Smooth muscle cell (in vitro differentiated cells): ENCODE results near the gene FXYD3. TPM values are rescaled to one million over a fixed set of nuclear protein-coding genes. Genes with fewer than 3 reads are reported as not detected.

Experiments
- DNase-seq: peaks from one replicate; lab custom pipeline; 2025; ENCODE audit not compliant: unreplicated experiment; lab: John Stamatoyannopoulos, UW
- H2AFZ ChIP-seq: fragments of 200-600 bp; sonication (generic); 2 replicates; pipeline ENCODE4 v1.6.0; 2016; ENCODE audit warnings: antibody characterized with exemption, low read depth, mild to moderate bottlenecking
- H3F3A ChIP-seq: fragments of 200-600 bp; sonication (generic); 2 replicates; pipeline ENCODE4 v1.6.0; 2017; ENCODE audit warnings: antibody characterized with exemption, low read depth
- H3K27ac ChIP-seq: fragments of 200-600 bp; sonication (generic); 2 replicates; pipeline ENCODE4 v1.5.1; 2016; ENCODE audit warnings: low read depth, mild to moderate bottlenecking
- H3K27me3 ChIP-seq: fragments of 200-600 bp; sonication (generic); 2 replicates; pipeline ENCODE4 v1.6.1; 2016; ENCODE audit warnings: low read depth, mild to moderate bottlenecking
- H3K36me3 ChIP-seq: fragments of 200-600 bp; sonication (generic); 2 replicates; pipeline ENCODE4 v1.5.1; 2016; ENCODE audit warnings: low read depth
- H3K4me1 ChIP-seq: fragments of 200-600 bp; sonication (generic); 2 replicates; pipeline ENCODE4 v1.5.1; 2016; ENCODE audit warnings: low read depth
- H3K4me2 ChIP-seq: fragments of 200-600 bp; sonication (generic); 2 replicates; pipeline ENCODE4 v1.6.0; 2016; ENCODE audit warnings: mild to moderate bottlenecking
- H3K4me3 ChIP-seq: fragments of 200-600 bp; sonication (generic); 2 replicates; pipeline ENCODE4 v1.5.1; 2016; ENCODE audit warnings: mild to moderate bottlenecking
- H3K79me2 ChIP-seq: fragments of 200-600 bp; sonication (generic); 2 replicates; pipeline ENCODE4 v1.6.0; 2016; ENCODE audit warnings: low read depth, mild to moderate bottlenecking
- H3K9ac ChIP-seq: fragments of 200-600 bp; sonication (generic); 2 replicates; pipeline ENCODE4 v1.6.0; 2016; ENCODE audit warnings: low read depth
- H3K9me3 ChIP-seq: fragments of 200-600 bp; sonication (generic); replicated peaks from 2 replicates; pipeline ENCODE4 v1.5.1; 2016; ENCODE audit warnings: low read depth
- H4K20me1 ChIP-seq: fragments of 200-600 bp; sonication (generic); 2 replicates; pipeline ENCODE4 v1.6.0; 2016; ENCODE audit warnings: low read depth
- CTCF ChIP-seq: fragments of 200-600 bp; sonication (generic); IDR thresholded peaks from 2 replicates; pipeline ENCODE4 v1.5.1; 2017; ENCODE audit warnings: borderline replicate concordance, mild to moderate bottlenecking, antibody characterized with exemption; ENCODE audit not compliant: insufficient read depth, poor library complexity, severe bottlenecking
- WGBS: methylation state at CpG from one replicate; pipeline ENCODE4 v1.1.7; 2016; ENCODE audit warnings: low lambda C conversion rate; 5-methylcytosine and 5-hydroxymethylcytosine counted together
- polyA plus RNA-seq: library from polyadenylated mRNA; unstranded; fragments of >200 nt; fragmentation: Nextera tagmentation; extraction: Ambion mirVana; gene quantifications from 2 replicates; pipeline ENCODE4 v1.2.1, GENCODE V29; 2016
- total RNA-seq: library from RNA; depleted of rRNA; stranded (reverse); fragments of >200 nt; gene quantifications from 2 replicates; pipeline ENCODE4 v1.2.3, GENCODE V29; 2014

Gene FXYD3
- total and polyA plus RNA-seq, 2 experiments from 2014 or later, result 23.0 to 37.0 TPM

DNA sequence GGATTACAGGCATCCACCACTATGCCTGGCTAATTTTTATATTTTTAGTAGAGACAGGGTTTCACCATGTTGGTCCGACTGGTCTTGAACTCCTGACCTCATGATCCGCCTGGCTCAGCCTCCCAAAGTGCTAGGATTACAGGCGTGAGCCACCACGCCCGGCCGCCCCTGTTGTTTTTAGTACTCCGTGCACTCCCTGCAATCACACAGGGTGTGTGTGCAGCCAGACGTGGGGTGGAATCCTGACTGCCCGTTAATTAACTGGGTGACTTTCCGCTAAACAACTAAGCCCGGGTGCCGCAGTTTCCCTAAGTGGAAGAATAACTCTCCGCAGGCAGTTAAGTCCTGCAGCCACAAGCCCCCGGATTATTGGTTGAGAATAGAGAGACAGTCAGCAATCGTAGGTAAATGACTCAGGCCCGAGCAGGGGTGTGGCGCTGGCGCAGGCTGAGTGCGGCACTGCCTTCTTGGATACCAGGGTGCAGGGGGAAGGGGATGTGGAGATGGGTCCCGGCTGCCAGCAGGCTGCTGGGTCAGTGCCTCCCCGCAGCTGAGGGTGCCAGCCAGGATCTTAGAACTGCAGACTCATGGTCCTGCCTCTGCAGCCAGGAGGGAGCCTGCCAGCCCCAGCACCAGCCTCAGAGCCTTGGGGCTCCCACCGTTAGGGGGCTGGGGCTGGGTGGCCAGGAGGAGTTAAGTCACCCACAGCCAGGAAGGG lies 6.1 kb upstream of the FXYD3 start:
- Histone ChIP-seq H3K36me3 (no peaks in the 10 kb centered on the region), H3K27me3 (no peaks in the 10 kb centered on the region), H3K79me2 (no peaks in the 10 kb centered on the region), H4K20me1 (no peaks in the 10 kb centered on the region), H2AFZ (no peak overlapping the region), H3K4me2 (no peak overlapping the region), H3K27ac (no peak overlapping the region), H3K9me3 (no peaks in the 10 kb centered on the region), H3K4me3 (no peak overlapping the region), H3K9ac (no peak overlapping the region), H3F3A (no peaks in the 10 kb centered on the region), H3K4me1 (no peaks in the 10 kb centered on the region)
- 77% methylated on average over 22 of the region's 22 CpGs for WGBS
- no peak for TF ChIP-seq CTCF
- DNase-seq, result no peak

- no peak overlapping the region for H3K9ac ChIP-seq
- peaks cover 7% of the 10 kb centered on the region for H3K4me1 ChIP-seq
- WGBS, result 65% methylated on average over 9 of the region's 9 CpGs
- no peak for DNase-seq
- H3K9me3 ChIP-seq, result no peaks in the 10 kb centered on the region
- TF ChIP-seq CTCF, result no peak
- no peak overlapping the region for H3K4me3 ChIP-seq
- no peaks in the 10 kb centered on the region for H3K79me2 ChIP-seq
- H3K4me2 ChIP-seq, result no peak overlapping the region
- no peak overlapping the region for H2AFZ ChIP-seq
- no peak overlapping the region for H3K27ac ChIP-seq
- H4K20me1 ChIP-seq, result no peaks in the 10 kb centered on the region
- no peaks in the 10 kb centered on the region for H3F3A ChIP-seq
- no peaks in the 10 kb centered on the region for H3K27me3 ChIP-seq
- H3K36me3 ChIP-seq, result no peaks in the 10 kb centered on the region
Observed at GRCh38 chr19:35110974-35111373, 4.6 kb upstream of the FXYD3 start.

DNA sequence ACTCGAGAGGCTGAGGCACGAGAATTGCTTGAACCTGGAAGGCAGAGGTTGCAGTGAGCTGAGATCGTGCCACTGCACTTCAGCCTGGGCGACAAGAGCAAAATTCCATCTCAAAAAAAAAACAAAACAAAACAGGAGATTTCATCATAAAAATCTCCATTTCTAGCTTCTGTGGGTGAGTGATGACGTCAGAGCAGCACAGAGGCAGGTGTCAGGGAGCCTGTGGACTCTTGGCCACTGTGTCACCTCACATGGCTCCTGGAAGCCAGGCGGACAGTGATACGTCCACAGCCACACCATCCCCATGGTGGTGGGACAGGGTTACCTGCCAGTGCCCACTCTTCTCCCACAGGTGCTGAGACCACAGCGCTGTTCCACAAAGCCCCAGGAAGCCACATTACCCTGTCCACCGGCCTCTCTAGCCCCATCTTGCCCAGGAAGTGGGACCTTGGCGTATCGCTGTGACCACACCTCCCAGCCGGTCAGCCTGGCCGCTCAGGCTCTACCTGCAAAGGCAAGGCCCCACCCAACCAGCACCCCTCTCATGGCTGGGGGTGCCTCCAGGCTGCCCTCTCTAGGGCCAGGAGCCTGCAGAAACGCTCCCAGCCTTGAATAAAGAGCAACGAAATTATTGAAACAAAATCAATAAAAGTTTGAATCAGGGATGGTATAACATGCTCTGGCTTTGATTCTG lies 2.5 kb upstream of the FXYD3 start:
- H3K4me1 ChIP-seq, result peaks cover 7% of the 10 kb centered on the region
- 93% methylated on average over 15 of the region's 15 CpGs for WGBS
- H2AFZ ChIP-seq, result no peak overlapping the region
- no peaks in the 10 kb centered on the region for H3K79me2 ChIP-seq
- H3K27ac ChIP-seq, result no peak overlapping the region
- no peaks in the 10 kb centered on the region for H3F3A ChIP-seq
- H3K4me3 ChIP-seq, result no peak overlapping the region
- H3K9ac ChIP-seq, result no peak overlapping the region
- H3K9me3 ChIP-seq, result no peaks in the 10 kb centered on the region
- no peak overlapping the region for H3K4me2 ChIP-seq
- no peaks in the 10 kb centered on the region for H3K36me3 ChIP-seq
- no peak for DNase-seq
- H4K20me1 ChIP-seq, result no peaks in the 10 kb centered on the region
- TF ChIP-seq CTCF, result no peak
- H3K27me3 ChIP-seq, result no peaks in the 10 kb centered on the region
